Activated T-cell treated with anti-CD3 and anti-CD28 coated beads for 48 hours (primary cell): ENCODE data around the gene TRIM29.
"Not testable (repeated sequence)": the region's sequence is repeated elsewhere in the genome, so short reads cannot be mapped to it uniquely, and the experiment has no call there.

ENCODE experiments used
- DNase-seq: peaks from one replicate; pipeline ENCODE4 v3.0.0-alpha.2; 2020; ENCODE audit warnings: low read depth

TRIM29 gene

GRCh38 chr11:120137611-120138521 lies at the start of gene TRIM29:
Gene TRIM29, minus strand, starts transcription at chr11:120138113. Its CDS starts 82 bp downstream, at chr11:120138031.
- DNase-seq: no peak

GRCh38 chr11:120186774-120187591 lies 49.1 kb upstream of the TRIM29 start:
- no peak for DNase-seq

GRCh38 chr11:120186456-120186773 lies 48.5 kb upstream of the TRIM29 start:
- DNase-seq: no peak

- no peak for DNase-seq
Measured at GRCh38 chr11:120185706-120186455, 48.0 kb upstream of the TRIM29 start.

- DNase-seq: no peak
Measured at GRCh38 chr11:120184946-120185705, 47.2 kb upstream of the TRIM29 start.

GRCh38 chr11:120184371-120184945 lies 46.5 kb upstream of the TRIM29 start:
- DNase-seq: no peak

GRCh38 chr11:120183701-120184141 lies 45.8 kb upstream of the TRIM29 start:
- no peak for DNase-seq

- no peak for DNase-seq
Measured at GRCh38 chr11:120182790-120183491, 45.0 kb upstream of the TRIM29 start.

GRCh38 chr11:120182372-120182771 lies 44.5 kb upstream of the TRIM29 start:
- DNase-seq: no peak

- DNase-seq: no peak
Measured at GRCh38 chr11:120181376-120181975, 43.6 kb upstream of the TRIM29 start.

GRCh38 chr11:120180551-120181232 lies 42.8 kb upstream of the TRIM29 start:
- no peak for DNase-seq

- DNase-seq: not testable (repeated sequence)
Measured at GRCh38 chr11:120180063-120180462, 42.1 kb upstream of the TRIM29 start.

GRCh38 chr11:120179057-120179672 lies 41.3 kb upstream of the TRIM29 start:
- no peak for DNase-seq

GRCh38 chr11:120178561-120179056 lies 40.7 kb upstream of the TRIM29 start:
- DNase-seq: no peak

- DNase-seq: no peak
Measured at GRCh38 chr11:120174866-120175265, 37.0 kb upstream of the TRIM29 start.

- no peak for DNase-seq
Measured at GRCh38 chr11:120173807-120174206, 35.9 kb upstream of the TRIM29 start.

GRCh38 chr11:120173019-120173705 lies 35.2 kb upstream of the TRIM29 start:
- DNase-seq: no peak
